ENCODE measurements around the gene ARHGEF16.
A peak's percentile ranks its signal among the peaks of the same experiment; 100 is the strongest.

Gene ARHGEF16

DNA sequence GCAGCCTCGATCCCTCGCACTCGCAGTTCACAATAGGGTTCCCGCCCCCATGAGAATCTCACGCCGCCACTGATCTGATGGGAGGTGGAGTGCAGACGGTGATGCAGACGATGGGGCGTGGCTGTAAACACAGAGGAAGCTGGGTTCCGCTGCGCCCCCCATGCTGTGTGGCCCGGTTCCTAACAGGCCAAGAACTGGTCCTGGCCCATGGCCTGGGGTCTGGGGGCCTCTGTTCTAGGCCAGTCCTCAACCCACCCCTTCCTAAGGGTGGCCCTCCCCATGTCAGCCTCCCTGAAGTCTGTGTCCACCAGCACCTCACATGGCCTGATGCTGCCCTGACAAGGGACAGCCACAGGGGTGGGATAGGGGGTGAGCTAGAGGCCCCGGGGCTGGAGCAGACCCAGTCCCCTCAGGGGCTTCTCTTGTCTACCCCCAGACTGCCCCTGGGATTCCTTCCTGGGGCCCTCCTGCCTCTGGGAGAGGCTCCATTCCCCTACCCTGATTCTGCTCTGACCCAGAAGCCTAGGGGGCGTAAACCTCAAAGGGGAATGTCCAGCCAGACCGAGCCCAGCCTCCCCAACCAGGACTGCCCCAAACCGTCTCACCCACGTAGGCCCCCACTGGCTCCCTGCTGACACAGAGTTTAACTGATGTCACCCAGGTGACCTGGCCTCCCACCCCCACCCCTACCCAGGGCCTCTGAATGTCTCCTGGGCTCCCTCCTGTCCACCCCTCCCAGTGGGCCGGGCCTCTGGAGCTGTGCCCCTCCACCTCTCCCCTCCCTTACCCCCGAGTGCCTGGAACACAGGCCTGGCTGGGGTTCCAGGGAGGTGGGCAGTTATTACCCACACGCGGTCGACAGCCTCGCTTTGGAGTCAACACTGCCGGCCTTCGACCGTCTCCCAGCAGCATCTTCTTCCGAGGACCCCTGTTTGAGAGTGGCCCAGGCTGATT, 14.8 kb upstream of the ARHGEF16 start:
- no peak for DNase-seq

DNA sequence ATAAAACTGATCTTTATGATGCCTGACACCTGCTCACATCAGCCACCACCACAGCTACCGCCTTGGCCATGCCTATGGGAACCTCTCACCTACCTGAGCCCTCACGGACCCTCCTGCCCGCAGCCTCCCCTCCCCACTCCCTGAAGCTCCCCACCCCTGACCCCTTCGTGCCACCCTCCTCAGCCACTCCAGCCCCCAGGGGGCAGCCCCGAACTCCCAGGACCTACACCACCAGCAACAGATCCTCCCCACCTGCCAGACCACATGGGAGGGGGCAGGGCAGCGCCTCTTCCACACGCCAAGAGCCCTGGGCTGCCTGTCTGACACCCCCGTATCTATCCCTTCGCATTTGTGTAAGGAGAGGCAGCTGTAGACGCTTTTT, 14.2 kb upstream of the ARHGEF16 start:
- no peak for DNase-seq

DNA sequence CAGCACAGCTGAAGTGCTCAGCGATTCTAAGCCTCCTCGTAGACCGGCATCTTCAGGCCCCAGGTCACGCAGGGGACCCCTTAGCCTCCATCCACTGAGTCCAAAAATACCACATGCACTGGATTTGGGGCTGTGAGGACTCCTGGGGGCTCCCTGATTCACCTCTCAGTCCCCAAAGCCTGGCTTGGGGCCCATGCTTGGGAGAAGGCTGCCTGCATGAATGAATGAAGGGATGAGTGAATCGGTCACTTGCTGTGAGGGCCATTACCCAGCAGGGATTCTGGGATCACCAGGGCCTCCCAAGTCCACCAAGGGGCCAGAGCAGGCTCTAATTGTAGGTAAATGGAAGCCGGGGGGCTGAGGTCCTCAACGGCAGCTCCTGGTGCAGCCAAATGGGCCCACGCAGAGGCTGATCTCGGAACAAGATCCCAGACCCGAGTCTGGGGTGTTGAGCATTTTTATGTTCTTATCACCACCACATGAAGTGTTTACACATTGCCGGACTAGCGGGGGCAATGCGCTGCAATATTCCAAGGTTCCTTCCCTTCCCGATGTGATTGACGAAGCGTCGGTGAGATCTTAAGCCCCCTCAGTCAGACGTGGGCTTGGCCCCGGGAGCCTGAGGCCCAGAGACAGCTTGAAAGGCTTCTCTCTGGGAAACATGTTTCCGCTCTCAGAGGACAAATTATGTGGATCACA, 13.6 kb upstream of the ARHGEF16 start:
- DNase-seq = no peak

DNA sequence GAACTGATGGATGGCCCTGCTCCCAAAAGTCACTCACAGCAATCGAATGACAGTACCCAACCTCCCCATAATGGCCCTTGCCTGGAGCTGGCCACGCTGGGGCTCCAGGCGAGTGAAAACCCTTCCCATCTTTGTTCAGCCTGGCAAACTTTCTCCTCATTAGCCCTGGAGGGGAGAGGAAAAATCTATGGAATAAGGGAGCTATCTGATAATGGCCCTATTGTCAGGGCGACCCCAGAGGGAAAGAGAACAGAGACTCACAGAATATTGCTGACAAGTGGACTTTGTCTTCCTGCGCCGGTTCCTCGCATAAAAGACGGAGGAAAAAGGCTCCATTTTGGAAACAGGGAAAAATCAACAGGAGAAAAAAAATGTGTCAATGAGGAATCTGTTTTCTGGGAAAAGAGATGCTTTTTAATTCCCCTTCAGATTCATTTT, 13.0 kb upstream of the ARHGEF16 start:
- DNase-seq = no peak

DNA sequence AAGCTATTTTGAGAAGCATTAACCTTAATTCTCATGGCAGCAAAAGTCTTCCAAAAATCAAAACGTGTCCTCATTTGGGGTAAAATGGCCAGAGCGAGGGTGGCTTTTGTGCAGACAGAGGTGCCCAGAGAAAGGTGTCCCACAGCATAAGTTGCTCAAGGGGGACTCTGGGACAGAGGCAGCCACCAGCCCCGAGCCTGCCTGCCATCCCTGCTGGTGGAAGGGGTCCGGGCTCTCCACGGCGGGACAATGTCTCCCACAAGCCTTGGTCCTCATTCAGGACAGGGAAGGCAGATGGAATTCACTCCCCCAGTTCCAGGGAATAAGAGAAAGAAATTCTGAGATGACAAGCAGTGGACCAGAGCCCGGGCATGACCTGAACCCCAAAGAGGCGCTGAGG, 12.6 kb upstream of the ARHGEF16 start:
- DNase-seq = no peak

DNA sequence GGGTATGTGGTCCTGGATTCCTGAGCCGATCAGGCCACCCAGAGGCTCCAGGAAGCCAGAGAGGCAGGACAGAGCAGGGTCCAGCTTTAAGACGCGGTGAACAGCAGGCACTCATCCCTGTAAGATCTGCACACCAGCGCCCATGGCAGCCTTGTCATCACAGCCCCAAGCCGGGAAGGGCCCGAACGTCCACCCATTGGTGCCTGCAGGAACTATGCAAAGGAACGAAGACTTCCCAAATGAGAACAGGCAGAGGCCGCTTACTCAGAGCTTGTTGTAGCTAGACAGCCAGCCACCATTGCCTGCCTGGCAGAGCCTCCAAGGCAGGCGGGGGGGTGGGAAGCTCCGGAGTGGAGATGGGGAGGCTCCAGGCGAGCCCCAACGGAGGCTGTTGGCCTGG, 12.1 kb upstream of the ARHGEF16 start:
- DNase-seq = no peak

DNA sequence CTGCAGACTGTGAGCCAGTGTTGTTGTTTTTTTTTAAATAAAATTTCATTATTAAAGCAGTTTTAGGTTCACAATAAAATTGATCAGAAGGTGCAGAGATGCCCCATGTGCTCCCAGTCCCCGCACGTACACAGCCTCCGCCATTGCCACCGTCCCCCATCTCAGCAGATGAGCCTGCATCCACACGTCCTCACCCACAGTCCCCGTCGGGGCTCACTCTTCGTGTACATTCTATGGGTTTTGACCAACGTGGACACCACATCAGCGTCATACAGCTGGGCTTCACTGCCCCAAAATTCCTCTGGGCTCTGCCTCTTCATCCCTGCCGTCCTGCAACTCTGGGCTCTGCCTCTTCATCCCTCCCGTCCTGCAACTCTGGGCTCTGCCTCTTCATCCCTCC, 11.6 kb upstream of the ARHGEF16 start:
- no peak for DNase-seq

DNA sequence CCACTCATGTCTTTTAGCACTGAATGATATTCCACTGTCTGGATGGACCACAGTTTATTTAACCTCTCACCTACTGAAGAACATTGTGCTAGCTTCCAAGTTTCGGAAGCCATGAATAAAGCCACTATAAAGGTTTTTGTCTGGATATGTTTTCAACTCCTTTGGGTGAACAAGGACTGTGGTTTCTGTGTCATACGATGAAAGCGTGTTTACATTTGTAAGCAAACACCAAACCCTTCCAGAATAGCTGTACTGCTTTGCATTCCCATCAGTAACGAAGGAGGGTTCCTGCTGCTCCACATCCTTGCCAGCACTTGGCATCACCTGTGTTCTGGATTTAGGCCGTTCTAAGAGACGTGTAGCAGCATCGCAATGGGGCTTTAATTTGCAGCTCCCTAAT, 10.7 kb upstream of the ARHGEF16 start:
- DNase-seq = no peak

DNA sequence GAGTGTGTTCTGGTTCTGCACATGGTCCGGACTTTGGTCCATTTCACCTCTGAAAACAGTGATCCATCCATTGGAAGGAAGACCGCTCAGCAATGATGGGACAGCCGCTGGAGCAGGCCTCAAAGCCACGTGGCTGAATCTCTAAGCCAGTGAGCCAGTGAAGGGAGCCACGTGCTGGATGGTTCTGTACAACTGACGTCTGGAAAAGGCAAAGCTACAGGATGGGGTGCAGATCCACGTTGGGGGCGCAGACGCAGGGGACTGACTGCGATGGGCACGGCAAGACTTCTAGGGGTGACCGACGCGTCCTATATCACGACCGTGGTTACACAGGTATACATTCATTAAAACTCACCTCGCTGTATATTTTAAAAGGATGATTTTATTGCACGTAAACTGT, 10.2 kb upstream of the ARHGEF16 start:
- no peak for DNase-seq

DNA sequence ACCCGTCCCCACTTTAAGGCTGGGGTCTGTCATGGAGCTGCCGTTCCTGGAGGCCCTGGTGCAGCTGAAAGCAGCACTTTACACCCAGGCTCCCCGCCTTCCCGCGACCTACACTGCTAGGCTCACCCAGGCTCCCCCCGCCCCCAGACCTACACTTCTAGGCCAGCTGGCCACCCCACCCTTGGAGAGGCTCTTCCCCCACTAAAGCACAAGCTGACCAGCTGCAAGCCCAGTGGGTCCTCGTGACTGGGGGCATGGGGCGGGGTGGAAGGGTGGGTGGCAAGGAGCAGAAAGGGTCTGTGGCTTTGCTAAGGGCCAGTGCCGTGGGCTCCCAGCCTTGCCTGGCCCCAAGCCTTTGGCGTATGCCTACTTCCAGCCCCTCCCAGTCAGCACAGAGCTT, 9.7 kb upstream of the ARHGEF16 start:
- DNase-seq = no peak

DNA sequence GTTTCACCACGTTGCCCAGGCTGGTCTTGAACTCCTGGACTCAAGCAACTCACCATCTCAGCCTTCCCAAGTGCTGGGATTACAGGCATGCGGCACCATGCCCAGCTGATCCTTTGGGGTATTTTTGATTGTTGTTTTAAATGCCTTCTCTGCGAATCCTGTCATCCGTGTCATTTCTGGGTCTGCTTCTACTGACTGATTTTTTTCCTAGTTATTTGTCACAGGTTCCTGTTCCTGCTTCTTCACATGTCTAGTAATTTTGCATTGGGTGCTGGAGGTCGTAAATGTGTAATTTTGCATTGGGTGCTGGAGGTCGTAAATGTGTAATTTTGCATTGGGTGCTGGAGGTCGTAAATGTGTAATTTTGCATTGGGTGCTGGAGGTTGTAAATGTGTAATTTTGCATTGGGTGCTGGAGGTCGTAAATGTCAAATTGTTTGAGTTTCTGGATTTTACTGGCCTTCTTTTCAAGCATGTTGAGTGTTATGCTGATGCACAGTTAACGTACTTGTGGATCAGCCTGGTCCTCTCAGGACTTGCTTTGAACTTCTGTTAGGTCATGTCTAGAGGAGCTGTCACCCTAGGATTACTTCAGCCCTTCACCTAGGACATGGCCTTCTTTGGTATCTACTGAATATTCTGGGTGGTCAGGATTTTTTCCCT, 4.1 kb upstream of the ARHGEF16 start:
- DNase-seq = no peak

DNA sequence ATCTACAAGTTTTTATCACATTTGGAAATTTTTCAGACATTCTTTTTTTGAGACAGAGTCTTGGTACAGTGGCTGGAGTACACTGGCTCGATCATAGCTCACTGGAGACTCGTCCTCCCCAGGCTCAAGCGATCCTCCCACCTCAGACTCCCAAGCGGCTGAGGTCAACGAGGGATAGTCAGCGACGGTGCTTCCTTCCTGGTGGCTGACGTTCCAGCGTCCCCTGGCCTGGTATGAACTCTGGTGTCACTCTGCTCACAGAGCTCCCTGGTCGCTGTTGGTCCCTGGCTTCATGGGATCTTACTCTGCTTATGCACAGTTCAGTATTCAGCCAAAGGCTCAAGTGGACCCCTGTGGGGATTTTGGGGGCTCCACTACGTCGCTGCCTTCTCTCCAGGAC, 3.5 kb upstream of the ARHGEF16 start:
- no peak for DNase-seq

DNA sequence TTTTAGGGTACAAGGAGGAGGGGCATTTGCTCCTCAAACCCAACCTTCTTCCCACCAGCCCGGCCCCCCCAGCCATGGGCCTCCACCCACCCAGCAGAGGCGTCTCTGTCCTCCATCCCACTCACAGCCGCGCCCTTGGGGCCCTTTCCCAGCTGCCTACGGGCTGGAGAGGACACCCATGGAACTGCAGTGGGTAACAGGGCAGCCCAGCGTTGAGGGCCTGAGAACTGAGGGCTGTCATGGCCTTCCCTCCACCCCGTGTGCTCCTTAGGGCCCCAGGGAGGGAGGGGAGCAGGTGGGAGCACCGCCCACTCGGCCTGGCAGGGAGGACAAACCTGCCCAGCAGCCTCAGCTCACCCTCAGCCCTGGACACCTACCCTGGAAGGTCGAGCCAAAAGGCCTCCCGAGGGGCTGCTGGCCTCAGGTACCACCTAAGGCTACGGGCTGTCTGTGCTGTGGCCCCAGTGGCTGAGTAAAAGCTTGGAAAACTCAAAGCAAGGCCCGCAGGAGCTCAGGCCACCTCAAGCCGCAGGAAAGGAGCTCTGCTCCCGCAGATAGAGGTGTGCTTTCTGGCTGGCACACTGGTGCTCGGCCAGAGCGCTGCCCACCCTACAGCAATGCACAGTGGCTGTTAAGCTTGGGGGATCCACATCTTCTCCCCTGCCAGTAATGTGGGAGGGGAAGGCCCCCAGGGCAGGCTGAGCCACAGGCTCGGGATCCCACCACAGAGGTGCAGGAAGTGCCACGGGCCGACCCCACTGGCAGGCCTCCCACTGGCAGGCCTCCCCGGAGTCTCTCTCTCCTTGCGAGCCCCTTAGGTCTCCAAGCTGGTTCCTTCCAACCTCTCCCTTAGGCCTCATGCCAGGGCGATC, 2.2 kb upstream of the ARHGEF16 start:
- DNase-seq = no peak

DNA sequence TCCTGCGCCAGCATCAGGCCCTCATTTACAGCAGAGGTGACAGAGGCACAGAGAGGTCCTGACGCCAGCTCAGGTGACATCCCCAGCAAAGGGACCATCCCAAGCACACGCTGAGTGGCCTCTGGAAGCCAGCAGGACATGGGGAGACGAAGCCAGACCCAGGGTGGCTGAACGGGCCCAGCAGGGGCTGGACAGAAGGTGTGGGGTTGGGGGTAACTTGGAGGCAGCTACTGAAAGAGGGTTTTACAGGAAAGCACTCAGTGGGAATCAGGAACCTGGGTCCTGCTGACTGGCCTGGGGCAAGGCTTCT, 1.6 kb upstream of the ARHGEF16 start:
- no peak for DNase-seq

DNA sequence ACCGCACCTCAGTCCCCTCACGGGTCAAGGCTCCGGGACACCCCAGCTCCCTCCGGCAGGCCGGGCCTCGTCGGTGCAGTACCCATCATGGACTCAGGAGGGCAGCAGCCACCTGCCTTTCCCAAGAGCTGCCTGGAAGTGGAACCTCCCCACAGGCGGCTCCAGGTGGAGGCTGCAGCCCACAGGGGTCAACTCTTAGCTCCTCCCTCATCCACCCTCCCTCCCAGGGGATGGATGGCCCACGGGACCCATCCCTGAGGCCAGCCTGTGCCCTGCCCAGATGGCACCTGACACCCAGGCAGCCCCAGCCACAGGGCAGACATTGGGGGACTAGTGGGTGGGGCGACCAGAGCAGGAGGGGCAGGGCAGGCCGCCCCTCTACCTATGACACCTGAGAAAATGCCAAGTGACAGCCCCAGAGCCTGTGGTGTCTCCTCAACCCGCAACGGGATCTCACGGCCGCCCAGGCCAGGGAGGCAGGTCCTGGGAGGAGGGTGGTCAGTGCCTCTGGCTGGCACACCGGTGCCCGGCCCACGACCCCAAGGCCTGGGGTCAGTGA, 1.2 kb upstream of the ARHGEF16 start:
- DNase-seq = peak; percentile 56 to 61

DNA sequence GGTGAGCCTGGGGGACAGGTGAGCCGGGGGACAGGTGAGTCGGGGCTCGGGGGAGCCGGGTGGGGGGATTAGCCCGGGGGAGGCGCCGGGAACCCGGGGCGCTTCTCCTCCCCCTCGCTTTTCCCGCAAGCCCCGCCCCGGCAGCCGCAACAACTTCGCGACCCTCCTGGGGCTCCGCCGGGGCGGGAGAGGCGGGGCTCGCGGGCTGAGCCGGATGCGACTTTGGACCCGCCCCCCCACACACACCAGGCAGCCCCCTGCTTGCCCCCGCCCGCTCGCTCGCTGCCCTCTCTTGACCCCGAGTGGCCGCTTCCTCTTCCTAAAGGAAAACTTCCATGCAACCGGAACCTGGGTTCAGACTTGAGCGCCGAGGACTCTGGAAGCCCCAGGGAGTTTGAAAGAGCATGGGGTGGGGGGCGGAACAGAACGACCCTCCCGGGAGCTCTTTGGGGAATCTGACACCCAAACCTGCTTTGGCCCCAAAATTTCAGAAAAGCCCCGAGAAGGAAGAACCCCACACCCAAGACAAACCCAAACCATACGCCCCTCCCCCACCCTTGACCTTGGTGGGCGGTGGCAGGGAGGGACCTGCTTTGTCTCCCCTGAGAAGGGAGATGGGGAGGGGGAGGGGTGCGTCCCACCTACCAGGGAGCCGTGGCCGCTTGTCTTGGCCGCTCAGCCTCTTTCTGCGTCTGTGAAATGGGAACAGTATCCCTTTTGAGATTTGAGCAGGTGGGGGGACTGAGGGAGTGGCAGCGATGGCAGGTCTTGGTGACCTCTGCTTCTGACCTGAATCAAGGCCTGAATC, 550 bp downstream of the ARHGEF16 start:
- DNase-seq = peak; percentile 22 to 50

DNA sequence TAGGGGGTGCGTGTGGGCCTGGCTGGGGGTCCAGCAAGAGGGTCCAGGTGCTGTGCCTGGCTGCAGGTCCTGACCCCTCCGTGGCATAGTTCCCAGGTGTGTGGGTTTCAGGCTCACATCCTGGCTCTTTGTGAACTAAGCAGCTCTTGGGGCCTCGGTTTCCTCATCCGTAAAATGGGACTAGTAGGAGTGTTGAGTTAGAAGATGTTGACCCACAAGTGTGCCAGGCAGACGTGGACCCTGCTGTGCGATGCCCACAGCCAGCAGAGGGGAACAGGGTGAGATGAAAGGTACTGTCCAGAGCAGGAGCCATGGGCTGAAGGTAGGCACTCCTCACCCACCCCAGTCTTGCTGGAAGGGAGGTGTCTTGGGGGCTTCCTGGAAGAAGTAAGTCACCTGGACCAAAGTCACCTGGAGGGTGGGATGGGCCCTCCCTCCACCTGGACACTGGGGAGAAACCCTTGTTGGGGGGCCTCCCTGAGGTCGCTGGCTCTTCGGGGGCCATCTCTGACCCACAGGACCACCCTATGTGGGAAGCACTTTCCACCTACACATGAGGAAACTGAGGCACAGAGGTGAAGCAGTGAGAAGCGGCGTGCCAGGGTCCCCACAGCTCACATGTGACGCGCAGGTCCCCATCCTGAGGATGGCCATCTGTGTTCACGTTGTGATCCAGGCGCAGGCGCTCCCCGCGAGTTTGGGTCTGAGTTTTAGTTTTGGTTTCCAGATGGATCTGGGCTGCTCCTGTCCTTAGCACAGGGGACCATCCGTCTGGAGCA, 1.4 kb downstream of the ARHGEF16 start:
- no peak for DNase-seq

DNA sequence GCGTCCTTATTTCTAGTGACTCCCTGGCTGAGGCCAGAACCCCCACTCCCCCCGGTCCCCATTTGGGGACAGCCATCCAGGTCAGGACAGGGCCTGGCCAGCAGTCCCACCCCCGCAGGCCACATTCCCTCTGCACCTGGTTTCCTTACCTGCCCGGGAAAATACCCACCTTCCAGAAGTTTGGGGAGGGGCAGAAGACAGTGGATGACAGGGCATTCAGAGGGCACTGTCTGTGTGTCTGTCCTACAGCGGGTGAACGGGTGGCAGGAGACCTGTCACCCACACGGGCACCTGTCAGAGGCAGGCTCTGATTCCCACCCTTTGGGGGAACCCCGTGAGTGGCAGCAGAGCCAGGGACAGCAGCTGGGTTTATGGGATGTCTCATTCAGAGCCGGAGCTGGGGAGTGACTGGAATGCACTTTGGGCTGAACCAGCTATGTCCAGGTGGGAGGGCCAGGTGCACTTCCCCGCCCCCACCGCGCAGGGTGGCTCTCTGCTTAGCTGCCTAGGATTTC, 2.0 kb downstream of the ARHGEF16 start:
- no peak for DNase-seq

DNA sequence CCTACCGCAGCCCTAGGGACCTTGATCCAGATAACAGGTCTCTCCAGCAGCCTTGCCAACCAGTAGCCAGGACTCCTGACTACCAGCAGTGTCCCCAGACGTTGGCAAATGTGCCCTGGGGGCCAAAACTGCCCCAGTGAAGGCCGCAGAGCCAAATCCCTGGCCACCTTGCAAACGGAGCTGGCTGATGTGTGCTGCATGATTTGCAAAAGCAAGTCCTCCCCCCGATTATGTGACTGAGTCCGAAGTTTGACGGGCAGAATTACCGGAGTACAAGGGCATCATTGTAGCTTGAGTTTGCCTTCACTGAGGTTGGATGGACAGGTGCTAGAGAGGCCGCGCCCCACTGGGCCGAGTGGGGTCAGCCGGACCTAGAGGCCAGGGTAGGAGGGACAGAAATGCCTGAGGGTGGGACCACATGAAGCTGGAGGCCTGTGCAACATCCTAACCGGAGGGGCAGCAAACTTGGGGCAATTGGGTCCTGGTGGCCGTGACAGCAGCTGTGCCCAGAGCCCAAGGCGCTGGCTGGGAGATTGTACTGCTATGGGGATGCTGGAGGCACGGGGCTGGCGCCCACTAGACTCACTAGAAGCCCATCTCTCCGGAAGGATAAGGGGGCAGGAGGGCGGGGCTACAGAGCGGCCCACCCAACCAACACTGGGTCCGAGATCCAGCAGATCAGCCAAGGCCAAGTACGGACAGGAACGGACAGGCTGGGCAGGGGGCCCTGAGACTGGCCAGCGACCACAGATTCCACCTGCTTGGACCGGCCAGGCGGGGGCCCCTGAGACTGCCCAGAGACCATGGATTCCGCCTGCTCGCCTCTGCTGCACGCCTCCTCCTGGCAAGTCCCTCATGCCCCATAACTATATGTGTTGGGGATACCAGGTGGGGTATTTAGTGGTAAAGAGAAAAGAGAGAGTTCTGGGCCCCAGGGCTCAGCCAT, 2.8 kb downstream of the ARHGEF16 start:
- DNase-seq = no peak
